ENCODE measurements around the gene TRIM7. TPM values are rescaled to one million over a fixed set of nuclear protein-coding genes. Genes with fewer than 3 reads are reported as not detected.

Gene TRIM7
- total and polyA plus RNA-seq, 7 donors, result 10.4 to 42.6 (median 28.8) TPM

GRCh38 chr5:181189363-181189961 is 15.5 kb downstream of the TRIM7 start:
- ATAC-seq, result no peak
- H3K4me1 ChIP-seq, result peaks cover 10% of the 10 kb centered on the region
- 0% methylated on average over 41 of the region's 41 CpGs for WGBS, 3 donors

GRCh38 chr5:181188700-181189362 is 16.2 kb downstream of the TRIM7 start:
- H3K36me3 ChIP-seq (ENCODE audit: insufficient read depth in 1 of 2, low read depth in 1 of 2), result no peaks in the 10 kb centered on the region
- H3K27ac ChIP-seq, result peak overlapping the region; percentile 81
- no peaks in the 10 kb centered on the region for H3K27me3 ChIP-seq (ENCODE audit: insufficient read depth in 3 of 3, low read length in 2 of 3)
- intact Hi-C loops (cut with DNase I), result loop anchor here (1.0 to 10.0 kb wide), 4 partner anchors 17 to 384 kb away; partner anchors contain the start of genes MGAT1 (in 2 of the 2) and TRIM52 (in 1 of the 2)
- TF ChIP-seq, protein P1, sequence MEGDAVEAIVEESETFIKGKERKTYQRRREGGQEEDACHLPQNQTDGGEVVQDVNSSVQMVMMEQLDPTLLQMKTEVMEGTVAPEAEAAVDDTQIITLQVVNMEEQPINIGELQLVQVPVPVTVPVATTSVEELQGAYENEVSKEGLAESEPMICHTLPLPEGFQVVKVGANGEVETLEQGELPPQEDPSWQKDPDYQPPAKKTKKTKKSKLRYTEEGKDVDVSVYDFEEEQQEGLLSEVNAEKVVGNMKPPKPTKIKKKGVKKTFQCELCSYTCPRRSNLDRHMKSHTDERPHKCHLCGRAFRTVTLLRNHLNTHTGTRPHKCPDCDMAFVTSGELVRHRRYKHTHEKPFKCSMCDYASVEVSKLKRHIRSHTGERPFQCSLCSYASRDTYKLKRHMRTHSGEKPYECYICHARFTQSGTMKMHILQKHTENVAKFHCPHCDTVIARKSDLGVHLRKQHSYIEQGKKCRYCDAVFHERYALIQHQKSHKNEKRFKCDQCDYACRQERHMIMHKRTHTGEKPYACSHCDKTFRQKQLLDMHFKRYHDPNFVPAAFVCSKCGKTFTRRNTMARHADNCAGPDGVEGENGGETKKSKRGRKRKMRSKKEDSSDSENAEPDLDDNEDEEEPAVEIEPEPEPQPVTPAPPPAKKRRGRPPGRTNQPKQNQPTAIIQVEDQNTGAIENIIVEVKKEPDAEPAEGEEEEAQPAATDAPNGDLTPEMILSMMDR (IDR thresholded peaks at IDR 0.05), result no peak
- H3K4me3 ChIP-seq, result peak overlapping the region; percentile 92
- no peaks in the 10 kb centered on the region for H3K9me3 ChIP-seq
- peak; percentile 28 to 50 (median 34) for ATAC-seq
- peaks cover 12% of the 10 kb centered on the region for H3K4me1 ChIP-seq
- DNase-seq, result peak; percentile 57 to 73
- WGBS, 3 donors, result 0% methylated on average over 35 of the region's 35 CpGs

More at GRCh38 chr5:181189363-181189961, 15.5 kb downstream of the TRIM7 start:
- peak in 1 of 2 donors; percentile 37 for DNase-seq
- Histone ChIP-seq H3K27ac (peak overlapping the region; percentile 92), H3K27me3 (ENCODE audit: insufficient read depth in 3 of 3, low read length in 2 of 3) (no peaks in the 10 kb centered on the region), H3K4me3 (peak overlapping the region; percentile 92), H3K9me3 (no peaks in the 10 kb centered on the region), H3K36me3 (ENCODE audit: insufficient read depth in 1 of 2, low read depth in 1 of 2) (no peaks in the 10 kb centered on the region)
- intact Hi-C loops (cut with DNase I), result loop anchor here (5.0 to 10.0 kb wide), 2 partner anchors 73 to 385 kb away; partner anchors contain the start of genes MGAT1 (in 2 of the 2) and TRIM52 (in 1 of the 2)
- TF ChIP-seq, protein P1 (IDR thresholded peaks at IDR 0.05), result no peak

- TF ChIP-seq, protein P1 (IDR thresholded peaks at IDR 0.05), result peak; percentile 22
- 2 to 4% (median 3%) methylated on average over 36 to 37 of the region's 37 CpGs for WGBS, 3 donors
- Histone ChIP-seq H3K27me3 (ENCODE audit: insufficient read depth in 3 of 3, low read length in 2 of 3) (no peaks in the 10 kb centered on the region), H3K4me3 (peak overlapping the region; percentile 92), H3K9me3 (no peaks in the 10 kb centered on the region), H3K4me1 (peaks cover 12% of the 10 kb centered on the region), H3K36me3 (ENCODE audit: insufficient read depth in 1 of 2, low read depth in 1 of 2) (no peaks in the 10 kb centered on the region), H3K27ac (peak overlapping the region; percentile 81)
- intact Hi-C loops (cut with DNase I), result loop anchor here (1.0 to 10.0 kb wide), 4 partner anchors 19 to 383 kb away; partner anchors contain the start of genes MGAT1 (in 2 of the 2) and TRIM52 (in 1 of the 2)
- ATAC-seq (peak; percentile 22 to 42 (median 37)), DNase-seq (peak; percentile 79 to 89)
These were observed 17.3 kb downstream of the TRIM7 start for GRCh38 chr5:181187500-181188213.

- intact Hi-C loops (cut with DNase I), result loop anchor here (5.0 to 10.0 kb wide), 2 partner anchors 75 to 382 kb away; partner anchors contain the start of genes MGAT1 (in 2 of the 2) and TRIM52 (in 1 of the 2)
- H3K9me3 ChIP-seq, result no peaks in the 10 kb centered on the region
- H3K4me1 ChIP-seq, result peaks cover 10% of the 10 kb centered on the region
- H3K27me3 ChIP-seq (ENCODE audit: insufficient read depth in 3 of 3, low read length in 2 of 3), result no peaks in the 10 kb centered on the region
- peak overlapping the region; percentile 81 for H3K27ac ChIP-seq
- no peaks in the 10 kb centered on the region for H3K36me3 ChIP-seq (ENCODE audit: insufficient read depth in 1 of 2, low read depth in 1 of 2)
- DNase-seq (no peak), ATAC-seq (no peak)
- peak overlapping the region; percentile 92 for H3K4me3 ChIP-seq
- TF ChIP-seq, protein P1 (IDR thresholded peaks at IDR 0.05), result no peak
- 63 to 68% (median 64%) methylated on average over 8 of the region's 8 CpGs for WGBS, 3 donors
These were observed 18.0 kb downstream of the TRIM7 start for GRCh38 chr5:181186986-181187499.
